Mucosa of descending colon (tissue), 3 donors: Measurements from ENCODE around the gene PPFIA1. TPM values are rescaled to one million over a fixed set of nuclear protein-coding genes. Genes with fewer than 3 reads are reported as not detected.

Experiments used
- ATAC-seq: fragments of 200-7000 bp; cut with Tn5 transposase; one replicate; pipeline ENCODE4 v1.9.1; 2020; ENCODE audit warnings: mild to moderate bottlenecking, moderate library complexity
- DNase-seq, 3 donors: peaks; one replicate each; pipeline ENCODE4 v3.0.0-alpha.2; 2020
- H3K36me3 ChIP-seq: fragments of 200-600 bp; one replicate; pipeline ENCODE4 v1.8.0; 2021; ENCODE audit warnings: low read depth, mild to moderate bottlenecking
- H3K4me1 ChIP-seq: fragments of 200-600 bp; one replicate; pipeline ENCODE4 v1.8.0; 2021; ENCODE audit warnings: low read depth, mild to moderate bottlenecking
- H3K4me3 ChIP-seq: fragments of 200-600 bp; one replicate; pipeline ENCODE4 v1.8.0; 2021; ENCODE audit warnings: mild to moderate bottlenecking
- H3K9me3 ChIP-seq: fragments of 200-600 bp; one replicate; pipeline ENCODE4 v1.8.0; 2021; ENCODE audit warnings: mild to moderate bottlenecking
- intact Hi-C, 2 donors: fragments of 100-400 bp; cut with DNase I in 1 of 2; cut with micrococcal nuclease in 1 of 2; formaldehyde crosslinking; loops; one replicate each; pipeline versions ENCODE4 v1.11.0 to v1.11.1; 2022; cut with DNase I, micrococcal nuclease
- total RNA-seq, 3 donors: library from RNA; stranded (reverse); fragmentation: NEBNext Ultra II Directional in 2 of 3; extraction: Animal tissue kit (Norgen Biotek cat#: 25700) in 2 of 3; gene quantifications; one replicate each; pipeline versions ENCODE4 v1.2.1 to v1.2.4, GENCODE V29; 2021 to 2023
- TF ChIP-seq, protein P1 (sequence below): fragments of 200-600 bp; IDR thresholded peaks from one replicate; pipeline ENCODE4 v1.8.0; 2022; ENCODE audit warnings: antibody characterized with exemption, mild to moderate bottlenecking
- donor health status: DM: no; HTN: no; CAD: no; lungs with moderate emphysema.
- donor health status: DM: no; HTN: no; CAD: no.
- donor health status: DM: no; HTN: yes; CAD: no.

The PPFIA1 gene
- total RNA-seq, 3 donors from 2014 or later, result 58.5 to 65.7 (median 65.0) TPM

DNA sequence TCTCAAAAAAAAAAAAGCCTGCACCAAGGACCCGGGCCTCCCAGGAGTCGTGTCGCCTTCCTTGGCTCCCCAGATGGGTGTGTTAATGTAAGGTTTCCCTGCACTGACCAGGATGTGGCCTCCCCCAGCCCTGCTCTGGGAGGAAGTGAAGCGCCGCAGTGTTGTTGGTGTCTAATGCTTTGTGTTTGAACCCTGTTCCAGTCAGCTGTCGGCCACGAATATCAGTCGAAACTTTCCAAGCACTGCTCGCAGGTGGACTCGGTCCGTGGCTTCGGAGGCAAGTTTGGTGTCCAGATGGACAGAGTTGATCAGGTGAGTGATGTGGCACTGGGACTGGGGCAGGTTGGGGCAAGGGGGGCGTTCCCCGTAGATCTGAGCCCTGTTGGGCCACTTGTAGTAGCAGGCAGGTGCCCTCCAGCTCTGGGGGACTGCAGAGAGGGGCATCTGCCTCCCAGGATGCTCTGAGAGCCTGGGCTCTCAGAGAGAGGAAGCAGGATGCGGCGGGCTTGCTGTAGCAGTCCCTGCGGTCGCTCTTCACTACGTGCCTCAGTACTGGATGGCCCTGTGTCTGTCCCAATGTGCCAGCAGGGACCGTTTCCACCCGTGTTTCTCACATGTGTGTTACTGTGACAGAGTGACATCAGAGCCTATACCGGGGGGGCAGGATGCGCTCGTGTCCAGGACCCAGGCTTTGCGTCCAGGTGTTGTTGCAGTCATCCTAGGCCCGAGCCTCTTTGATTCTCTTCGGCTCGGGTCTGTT lies 144.0 kb downstream of the PPFIA1 start:
- ATAC-seq (no peak), DNase-seq (no peak)
- H3K4me1 ChIP-seq, result no peaks in the 10 kb centered on the region
- H3K4me3 ChIP-seq, result no peak overlapping the region
- H3K36me3 ChIP-seq, result peaks cover 10% of the 10 kb centered on the region
- TF ChIP-seq, protein P1, sequence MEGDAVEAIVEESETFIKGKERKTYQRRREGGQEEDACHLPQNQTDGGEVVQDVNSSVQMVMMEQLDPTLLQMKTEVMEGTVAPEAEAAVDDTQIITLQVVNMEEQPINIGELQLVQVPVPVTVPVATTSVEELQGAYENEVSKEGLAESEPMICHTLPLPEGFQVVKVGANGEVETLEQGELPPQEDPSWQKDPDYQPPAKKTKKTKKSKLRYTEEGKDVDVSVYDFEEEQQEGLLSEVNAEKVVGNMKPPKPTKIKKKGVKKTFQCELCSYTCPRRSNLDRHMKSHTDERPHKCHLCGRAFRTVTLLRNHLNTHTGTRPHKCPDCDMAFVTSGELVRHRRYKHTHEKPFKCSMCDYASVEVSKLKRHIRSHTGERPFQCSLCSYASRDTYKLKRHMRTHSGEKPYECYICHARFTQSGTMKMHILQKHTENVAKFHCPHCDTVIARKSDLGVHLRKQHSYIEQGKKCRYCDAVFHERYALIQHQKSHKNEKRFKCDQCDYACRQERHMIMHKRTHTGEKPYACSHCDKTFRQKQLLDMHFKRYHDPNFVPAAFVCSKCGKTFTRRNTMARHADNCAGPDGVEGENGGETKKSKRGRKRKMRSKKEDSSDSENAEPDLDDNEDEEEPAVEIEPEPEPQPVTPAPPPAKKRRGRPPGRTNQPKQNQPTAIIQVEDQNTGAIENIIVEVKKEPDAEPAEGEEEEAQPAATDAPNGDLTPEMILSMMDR, result no peak
- intact Hi-C loops, result no loop called here
- no peaks in the 10 kb centered on the region for H3K9me3 ChIP-seq

DNA sequence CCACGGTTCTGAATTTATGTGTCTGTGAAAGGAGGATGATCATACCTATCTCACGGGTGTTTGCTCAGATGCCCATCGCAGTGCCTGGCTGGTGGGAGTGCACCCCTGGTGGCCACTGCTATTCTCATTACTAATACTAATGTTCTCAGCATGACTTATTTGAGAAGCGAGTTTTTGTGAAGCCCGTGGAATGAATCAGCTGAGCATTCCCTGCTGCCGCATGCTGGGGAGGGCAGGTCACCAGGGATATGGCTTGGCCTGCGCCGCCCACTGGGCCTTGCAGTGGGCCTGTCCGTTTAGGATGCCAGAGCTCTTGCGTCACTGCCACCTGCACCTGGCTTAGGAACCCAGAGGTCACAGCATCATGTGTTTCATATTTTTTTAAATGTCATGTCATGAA lies 144.7 kb downstream of the PPFIA1 start:
- intact Hi-C loops, result no loop called here
- Histone ChIP-seq H3K4me1 (no peaks in the 10 kb centered on the region), H3K9me3 (no peaks in the 10 kb centered on the region), H3K4me3 (no peak overlapping the region), H3K36me3 (peaks cover 3% of the 10 kb centered on the region)
- no peak for DNase-seq
- TF ChIP-seq, protein P1, result no peak
- ATAC-seq, result no peak

DNA sequence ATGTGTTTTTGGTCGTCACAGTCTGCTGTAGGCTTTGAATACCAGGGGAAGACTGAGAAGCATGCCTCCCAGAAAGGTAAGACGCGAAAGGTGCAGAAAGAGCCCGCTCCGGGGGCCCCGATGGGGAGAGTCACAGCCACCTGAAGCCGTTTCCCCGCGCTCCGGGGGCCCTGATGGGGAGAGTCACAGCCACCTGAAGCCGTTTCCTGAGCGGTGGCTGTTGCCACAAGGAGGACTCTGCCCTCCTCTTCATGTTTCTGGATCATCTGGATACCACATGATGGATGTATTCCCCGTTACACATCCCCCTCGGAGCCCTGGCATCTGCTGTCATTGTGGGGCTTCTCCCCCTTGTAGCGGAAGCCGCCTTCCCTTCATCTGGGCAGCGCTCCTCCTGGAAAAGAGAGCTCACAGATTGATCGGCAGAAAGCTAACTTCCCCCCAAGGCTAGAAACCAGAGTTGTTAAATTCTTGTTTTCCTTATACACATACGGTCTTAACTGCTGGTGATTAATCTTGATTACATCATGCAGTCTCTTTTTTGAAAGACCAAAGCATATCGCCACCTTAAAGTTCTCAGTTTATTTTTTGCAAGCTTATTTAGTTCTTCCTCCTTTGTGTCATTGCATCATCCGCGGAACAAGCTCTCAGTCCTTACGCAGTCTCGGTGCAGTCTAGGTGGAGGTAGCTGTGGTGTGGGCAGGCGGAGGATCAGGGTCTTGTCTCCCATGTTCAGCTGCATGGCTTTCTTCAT lies 145.3 kb downstream of the PPFIA1 start:
- H3K36me3 ChIP-seq, result peaks cover 3% of the 10 kb centered on the region
- H3K9me3 ChIP-seq, result no peaks in the 10 kb centered on the region
- TF ChIP-seq, protein P1, result no peak
- no peak overlapping the region for H3K4me3 ChIP-seq
- DNase-seq (no peak), ATAC-seq (no peak)
- no peaks in the 10 kb centered on the region for H3K4me1 ChIP-seq
- intact Hi-C loops, result no loop called here

DNA sequence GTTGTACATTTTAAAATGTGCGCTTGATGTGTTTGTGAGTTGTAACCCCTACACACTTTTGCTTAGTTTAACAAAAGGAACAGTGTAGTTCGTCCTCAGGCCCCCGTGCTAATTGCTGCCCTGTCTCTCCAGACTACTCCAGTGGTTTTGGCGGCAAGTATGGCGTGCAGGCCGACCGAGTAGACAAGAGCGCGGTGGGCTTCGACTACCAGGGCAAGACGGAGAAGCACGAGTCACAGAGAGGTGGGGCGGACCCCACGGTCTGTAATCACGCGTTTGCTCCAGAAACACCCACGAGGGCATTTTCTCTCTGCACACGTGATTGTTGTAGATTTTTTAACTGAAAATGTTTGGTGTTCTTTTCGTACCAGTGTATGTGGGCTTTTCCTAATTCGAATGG lies 146.4 kb downstream of the PPFIA1 start:
- Histone ChIP-seq H3K36me3 (peaks cover 8% of the 10 kb centered on the region), H3K4me3 (no peak overlapping the region), H3K9me3 (no peaks in the 10 kb centered on the region), H3K4me1 (no peaks in the 10 kb centered on the region)
- ATAC-seq (no peak), DNase-seq (no peak)
- TF ChIP-seq, protein P1, result no peak
- intact Hi-C loops, result no loop called here

DNA sequence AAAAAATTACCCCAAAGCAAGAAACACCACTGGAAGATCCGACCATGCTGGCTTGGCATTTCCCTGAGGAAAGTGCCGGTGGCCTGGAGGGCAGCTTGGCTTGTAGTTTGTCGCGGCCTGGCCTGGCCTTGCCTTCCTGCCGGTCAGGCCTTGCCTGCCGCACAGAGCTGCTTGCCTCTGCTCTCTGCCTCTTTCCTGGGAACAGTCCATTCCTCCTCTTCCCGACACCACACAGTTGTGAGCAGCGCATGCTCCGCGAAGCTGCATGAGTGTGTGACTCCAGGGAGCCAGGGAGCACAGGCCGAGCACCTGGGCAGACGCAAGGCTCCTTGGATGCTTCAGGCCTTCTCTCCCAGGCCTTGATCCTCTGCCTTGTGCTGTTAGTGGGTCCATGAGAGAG lies 147.6 kb downstream of the PPFIA1 start:
- intact Hi-C loops, result no loop called here
- ATAC-seq (no peak), DNase-seq (peak in 1 of 3 donors; percentile 29)
- Histone ChIP-seq H3K4me1 (no peaks in the 10 kb centered on the region), H3K4me3 (no peak overlapping the region), H3K9me3 (no peaks in the 10 kb centered on the region), H3K36me3 (peaks cover 5% of the 10 kb centered on the region)
- TF ChIP-seq, protein P1, result no peak
